GM18951 (cell line): ENCODE data around the gene MRPL44.
"Not testable (repeated sequence)": the region's sequence is repeated elsewhere in the genome, so short reads cannot be mapped to it uniquely, and the experiment has no call there.

Experiments used
- POLR2A ChIP-seq: IDR thresholded peaks from 4 replicates; pipeline ENCODE4 v1.6.1; 2011; ENCODE audit warnings: mild to moderate bottlenecking; ENCODE audit not compliant: insufficient read length, insufficient read depth; ENCODE audit errors: extremely low read depth
- in situ Hi-C: fragments of 300-500 bp; cut with MboI; formaldehyde crosslinking; loops from one replicate; pipeline ENCODE4 v1.12.0; 2022; ENCODE audit warnings: low sequenced_read_pairs, mixed read lengths, inconsistent platforms; ENCODE audit not compliant: unreplicated experiment

The MRPL44 gene

GRCh38 chr2:223989856-223990232 lies 32.6 kb downstream of the MRPL44 start:
- TF ChIP-seq POLR2A: no peak
- in situ Hi-C loops: loop anchor here (10.0 kb wide), 1 partner anchor 275 kb away; no protein-coding TSS in a partner anchor

- in situ Hi-C loops: no loop called here
- no peak for TF ChIP-seq POLR2A
These were observed 34.3 kb downstream of the MRPL44 start for GRCh38 chr2:223991611-223992010.

- in situ Hi-C loops: no loop called here
- no peak for TF ChIP-seq POLR2A
These were observed 36.5 kb downstream of the MRPL44 start for GRCh38 chr2:223993634-223994232.

GRCh38 chr2:223994562-223995162 lies 37.4 kb downstream of the MRPL44 start:
- in situ Hi-C loops: no loop called here
- TF ChIP-seq POLR2A: no peak

- in situ Hi-C loops: no loop called here
These were observed 38.3 kb downstream of the MRPL44 start for GRCh38 chr2:223995569-223995968.

GRCh38 chr2:223996391-223996790 lies 39.1 kb downstream of the MRPL44 start:
- no peak for TF ChIP-seq POLR2A
- in situ Hi-C loops: no loop called here

More at GRCh38 chr2:223995569-223995968, 38.3 kb downstream of the MRPL44 start:
- TF ChIP-seq POLR2A: no peak

- in situ Hi-C loops: no loop called here
- TF ChIP-seq POLR2A: no peak
These were observed 40.7 kb downstream of the MRPL44 start for GRCh38 chr2:223997938-223998337.

GRCh38 chr2:223998948-223999347 lies 41.7 kb downstream of the MRPL44 start:
- in situ Hi-C loops: no loop called here
- no peak for TF ChIP-seq POLR2A

- in situ Hi-C loops: no loop called here
These were observed 42.6 kb downstream of the MRPL44 start for GRCh38 chr2:223999862-224000261.

GRCh38 chr2:224000662-224001061 lies 43.4 kb downstream of the MRPL44 start:
- in situ Hi-C loops: not testable (repeated sequence)

More at GRCh38 chr2:223999862-224000261, 42.6 kb downstream of the MRPL44 start:
- no peak for TF ChIP-seq POLR2A

GRCh38 chr2:224004105-224004695 lies 46.9 kb downstream of the MRPL44 start:
- in situ Hi-C loops: no loop called here
- TF ChIP-seq POLR2A: no peak

- no peak for TF ChIP-seq POLR2A
- in situ Hi-C loops: no loop called here
These were observed 51.5 kb downstream of the MRPL44 start for GRCh38 chr2:224008702-224009261.

- TF ChIP-seq POLR2A: no peak
- in situ Hi-C loops: no loop called here
These were observed 52.5 kb downstream of the MRPL44 start for GRCh38 chr2:224009605-224010315.
